Measurements from ENCODE around the gene CAND1. TPM values are rescaled to one million over a fixed set of nuclear protein-coding genes. Genes with fewer than 3 reads are reported as not detected.

The CAND1 gene
- total RNA-seq, 1 donor from 2014 or later = 284 TPM

GRCh38 chr12:67331123-67331522 lies 62.0 kb downstream of the CAND1 start:
- DNase-seq (ENCODE audit: low spot score) = no peak
- Mint-ChIP-seq H3K27me3 (ENCODE audit: insufficient read depth, low read depth) (peaks cover 3% of the 10 kb centered on the region), H3K4me3 (no peak overlapping the region), H3K36me3 (no peaks in the 10 kb centered on the region), H3K4me1 (no peaks in the 10 kb centered on the region), H3K27ac (no peak overlapping the region), H3K9me3 (no peaks in the 10 kb centered on the region)
- Histone ChIP-seq H3K4me1 (no peaks in the 10 kb centered on the region), H4K20me1 (ENCODE audit: low read depth) (no peaks in the 10 kb centered on the region), H3K27ac (no peak overlapping the region), H3K36me3 (no peaks in the 10 kb centered on the region), H3K9ac (no peak overlapping the region), H3K79me2 (ENCODE audit: low read depth) (no peaks in the 10 kb centered on the region), H3K9me3 (ENCODE audit: low read depth) (no peaks in the 10 kb centered on the region), H3K4me3 (no peak overlapping the region), H3K27me3 (no peaks in the 10 kb centered on the region), H3F3A (ENCODE audit: low read depth) (no peaks in the 10 kb centered on the region), H2AFZ (replicated peaks) (no peak overlapping the region), H3K4me2 (no peak overlapping the region)
- no peak for TF ChIP-seq EZH2 (IDR thresholded peaks at IDR 0.05)
- no peak for TF ChIP-seq CTCF (IDR thresholded peaks at IDR 0.05)
- no peak for TF ChIP-seq EZH2phosphoT487 (IDR thresholded peaks at IDR 0.05)

GRCh38 chr12:67331828-67332227 lies 62.7 kb downstream of the CAND1 start:
- no peak overlapping the region for H3K4me3 Mint-ChIP-seq
- no peak overlapping the region for H3K4me2 ChIP-seq
- no peak overlapping the region for H3K9ac ChIP-seq
- no peaks in the 10 kb centered on the region for H4K20me1 ChIP-seq (ENCODE audit: low read depth)
- no peak overlapping the region for H2AFZ ChIP-seq (replicated peaks)
- H3K9me3 ChIP-seq (ENCODE audit: low read depth) = no peaks in the 10 kb centered on the region
- H3K27ac ChIP-seq = no peak overlapping the region
- no peak for DNase-seq (ENCODE audit: low spot score)
- no peak overlapping the region for H3K27ac Mint-ChIP-seq
- no peak for TF ChIP-seq CTCF (IDR thresholded peaks at IDR 0.05)
- TF ChIP-seq EZH2phosphoT487 (IDR thresholded peaks at IDR 0.05) = no peak
- TF ChIP-seq EZH2 (IDR thresholded peaks at IDR 0.05) = no peak
- no peaks in the 10 kb centered on the region for H3K36me3 ChIP-seq
- H3K9me3 Mint-ChIP-seq = no peaks in the 10 kb centered on the region
- no peaks in the 10 kb centered on the region for H3K4me1 Mint-ChIP-seq
- no peaks in the 10 kb centered on the region for H3K79me2 ChIP-seq (ENCODE audit: low read depth)
- peaks cover 3% of the 10 kb centered on the region for H3K27me3 Mint-ChIP-seq (ENCODE audit: insufficient read depth, low read depth)
- no peak overlapping the region for H3K4me3 ChIP-seq
- H3F3A ChIP-seq (ENCODE audit: low read depth) = no peaks in the 10 kb centered on the region
- H3K4me1 ChIP-seq = no peaks in the 10 kb centered on the region
- H3K27me3 ChIP-seq = no peaks in the 10 kb centered on the region
- H3K36me3 Mint-ChIP-seq = no peaks in the 10 kb centered on the region

GRCh38 chr12:67333649-67334048 lies 64.5 kb downstream of the CAND1 start:
- Histone ChIP-seq H3K4me1 (no peaks in the 10 kb centered on the region), H3K27ac (no peak overlapping the region), H4K20me1 (ENCODE audit: low read depth) (no peaks in the 10 kb centered on the region), H3K4me2 (no peak overlapping the region), H3K9ac (no peak overlapping the region), H3K9me3 (ENCODE audit: low read depth) (peaks cover 8% of the 10 kb centered on the region), H3K36me3 (peaks cover 7% of the 10 kb centered on the region), H3K79me2 (ENCODE audit: low read depth) (no peaks in the 10 kb centered on the region), H3F3A (ENCODE audit: low read depth) (no peaks in the 10 kb centered on the region), H3K4me3 (no peak overlapping the region), H2AFZ (replicated peaks) (no peak overlapping the region), H3K27me3 (no peaks in the 10 kb centered on the region)
- Mint-ChIP-seq H3K4me3 (no peak overlapping the region), H3K36me3 (no peaks in the 10 kb centered on the region), H3K27ac (no peak overlapping the region), H3K4me1 (no peaks in the 10 kb centered on the region), H3K9me3 (peaks cover 7% of the 10 kb centered on the region), H3K27me3 (ENCODE audit: insufficient read depth, low read depth) (peaks cover 3% of the 10 kb centered on the region)
- no peak for DNase-seq (ENCODE audit: low spot score)
- TF ChIP-seq CTCF (IDR thresholded peaks at IDR 0.05) (no peak), EZH2phosphoT487 (IDR thresholded peaks at IDR 0.05) (no peak), EZH2 (IDR thresholded peaks at IDR 0.05) (no peak)
